HG03521 (cell line): ENCODE results near the gene WDR27.
"Not testable (repeated sequence)": the region's sequence is repeated elsewhere in the genome, so short reads cannot be mapped to it uniquely, and the experiment has no call there.

Source experiments
- ATAC-seq: cut with Tn5 transposase; IDR thresholded peaks from one replicate; pipeline ENCODE4 v1.9.1; 2021; ENCODE audit warnings: mild to moderate bottlenecking, moderate library complexity; ENCODE audit not compliant: unreplicated experiment

Gene WDR27

GRCh38 chr6:169494038-169494437 lies 207.8 kb downstream of the WDR27 start:
- no peak for ATAC-seq

- no peak for ATAC-seq
These were observed 210.3 kb downstream of the WDR27 start for GRCh38 chr6:169491482-169491881.

GRCh38 chr6:169490830-169491229 lies 211.0 kb downstream of the WDR27 start:
- ATAC-seq, result no peak

- no peak for ATAC-seq
These were observed 211.6 kb downstream of the WDR27 start for GRCh38 chr6:169490246-169490641.

- no peak for ATAC-seq
These were observed 212.1 kb downstream of the WDR27 start for GRCh38 chr6:169489563-169490245.

GRCh38 chr6:169487579-169488436 lies 214.0 kb downstream of the WDR27 start:
- ATAC-seq, result no peak

- ATAC-seq, result no peak
These were observed 221.9 kb downstream of the WDR27 start for GRCh38 chr6:169479783-169480495.

GRCh38 chr6:169474362-169474761 lies 227.5 kb downstream of the WDR27 start:
- ATAC-seq, result no peak

- peak; percentile 59 for ATAC-seq
These were observed 228.2 kb downstream of the WDR27 start for GRCh38 chr6:169473663-169474062.

- no peak for ATAC-seq
These were observed 228.9 kb downstream of the WDR27 start for GRCh38 chr6:169472786-169473416.

- ATAC-seq, result no peak
These were observed 231.0 kb downstream of the WDR27 start for GRCh38 chr6:169470790-169471189.

- ATAC-seq, result no peak
These were observed 232.8 kb downstream of the WDR27 start for GRCh38 chr6:169469028-169469427.

GRCh38 chr6:169467755-169468154 lies 234.1 kb downstream of the WDR27 start:
- not testable (repeated sequence) for ATAC-seq

GRCh38 chr6:169466256-169466655 lies 235.6 kb downstream of the WDR27 start:
- not testable (repeated sequence) for ATAC-seq

- ATAC-seq, result no peak
These were observed 244.1 kb downstream of the WDR27 start for GRCh38 chr6:169457762-169458161.

- ATAC-seq, result no peak
These were observed 245.0 kb downstream of the WDR27 start for GRCh38 chr6:169456840-169457239.

- ATAC-seq, result no peak
These were observed 246.4 kb downstream of the WDR27 start for GRCh38 chr6:169455470-169455869.

- ATAC-seq, result no peak
These were observed 247.0 kb downstream of the WDR27 start for GRCh38 chr6:169454872-169455204.

GRCh38 chr6:169454204-169454871 lies 247.5 kb downstream of the WDR27 start:
- no peak for ATAC-seq

- no peak for ATAC-seq
These were observed 248.8 kb downstream of the WDR27 start for GRCh38 chr6:169452869-169453620.
